Thymus (tissue), 11 donors: ENCODE data around the gene DZIP1. TPM values are rescaled to one million over a fixed set of nuclear protein-coding genes. Genes with fewer than 3 reads are reported as not detected.
A peak's percentile ranks its signal among the peaks of the same experiment; 100 is the strongest.
"Not testable (repeated sequence)": the region's sequence is repeated elsewhere in the genome, so short reads cannot be mapped to it uniquely, and the experiment has no call there.

ENCODE experiments used
- DNase-seq, 9 donors: peaks; one replicate each; pipeline ENCODE4 v3.0.0-alpha.2; 2013; ENCODE audit warnings: low spot score in 9 of 9, low read depth in 6 of 9, missing footprints in 1 of 9
- H3K27ac ChIP-seq, 2 donors: one replicate each; pipeline ENCODE4 v1.5.1; 2013; ENCODE audit warnings: control low read depth in 1 of 2, low read depth in 1 of 2, low read length in 1 of 2, mild to moderate bottlenecking in 1 of 2, moderate library complexity in 1 of 2
- H3K27me3 ChIP-seq, 2 donors: one replicate each; pipeline ENCODE4 v1.5.1; 2013; ENCODE audit warnings: low read length in 1 of 2; ENCODE audit not compliant: control insufficient read depth in 2 of 2, insufficient read depth in 1 of 2
- H3K36me3 ChIP-seq, 2 donors: one replicate each; pipeline ENCODE4 v1.5.1; 2013; ENCODE audit warnings: low read length in 1 of 2, mild to moderate bottlenecking in 1 of 2, moderate library complexity in 1 of 2; ENCODE audit not compliant: control insufficient read depth in 2 of 2, insufficient read depth in 2 of 2
- H3K4me1 ChIP-seq, 2 donors: one replicate each; pipeline ENCODE4 v1.5.1; 2013; ENCODE audit warnings: low read length in 2 of 2; ENCODE audit not compliant: control insufficient read depth in 2 of 2, insufficient read depth in 2 of 2
- H3K4me3 ChIP-seq, 2 donors: one replicate each; pipeline ENCODE4 v1.5.1; 2013; ENCODE audit warnings: low read length in 2 of 2, control low read depth in 1 of 2, mild to moderate bottlenecking in 1 of 2
- H3K9me3 ChIP-seq, 2 donors: one replicate each; pipeline ENCODE4 v1.5.1; 2013; ENCODE audit warnings: low read length in 1 of 2, mild to moderate bottlenecking in 1 of 2; ENCODE audit not compliant: control insufficient read depth in 2 of 2, insufficient read depth in 1 of 2
- WGBS: extraction: QIAGEN DNeasy Blood & Tissue Kit; methylation state at CpG from one replicate; pipeline ENCODE4 v1.1.7; 2013; 5-methylcytosine and 5-hydroxymethylcytosine counted together
- polyA plus RNA-seq: library from polyadenylated mRNA; stranded (reverse); fragments of 200-250 nt; gene quantifications from one replicate; pipeline ENCODE4 v1.2.3, GENCODE V29; 2013
- total RNA-seq: library from RNA; stranded (reverse); fragments of 120-200 nt; gene quantifications from one replicate; pipeline ENCODE4 v1.2.4, GENCODE V29; 2013
- donor health status: healthy.

Gene DZIP1
- total and polyA plus RNA-seq, 2 donors: 5.5 to 7.0 TPM

DNA sequence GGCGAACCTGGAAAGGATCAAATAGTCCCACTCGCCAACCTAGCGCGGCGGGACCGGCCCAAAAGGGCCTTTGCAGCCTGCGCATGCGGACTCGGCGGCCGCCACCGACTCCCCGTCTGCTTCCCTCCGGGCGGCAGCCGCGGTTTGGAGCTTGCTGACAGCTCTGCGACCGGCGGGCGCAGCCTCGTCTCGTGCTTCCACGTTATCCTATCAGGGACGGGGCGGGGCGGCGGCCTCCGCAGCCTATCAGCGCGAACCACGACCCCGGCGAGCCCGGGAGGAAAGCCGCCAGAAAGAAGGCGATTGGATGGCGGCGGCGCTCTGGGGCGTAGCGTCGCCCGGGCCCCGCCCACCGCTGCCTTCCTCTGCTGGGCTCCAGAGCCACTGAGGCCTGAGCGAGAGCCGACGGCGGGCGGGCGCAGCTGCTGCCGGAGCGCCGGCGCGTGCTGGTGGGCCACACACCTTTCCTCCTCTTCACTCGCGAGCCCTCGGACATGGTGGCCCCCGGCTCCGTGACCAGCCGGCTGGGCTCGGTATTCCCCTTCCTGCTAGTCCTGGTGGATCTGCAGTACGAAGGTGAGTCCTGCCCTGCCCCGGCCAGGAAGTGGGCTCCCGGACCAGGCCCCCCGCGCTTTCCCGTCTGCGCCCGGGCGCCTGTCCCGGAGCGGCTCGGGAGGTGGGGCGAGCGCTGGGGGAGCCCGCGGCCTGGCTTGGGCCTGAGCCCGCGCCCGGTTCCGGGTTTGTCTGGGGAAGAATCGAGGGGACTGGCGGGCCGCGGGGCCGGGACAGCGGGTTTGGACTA, 32.5 kb upstream of the DZIP1 start, which contains the start of gene DNAJC3:
Gene DNAJC3, plus strand, starts transcription at position 378 of the 802 bp plus-strand sequence. Its CDS starts 117 bp downstream, at position 495.
- WGBS: under 1% methylated on average over 90 of the region's 90 CpGs
- H3K4me1 ChIP-seq: peaks cover 0 to 5% of the 10 kb centered on the region in 2 donors

DNA sequence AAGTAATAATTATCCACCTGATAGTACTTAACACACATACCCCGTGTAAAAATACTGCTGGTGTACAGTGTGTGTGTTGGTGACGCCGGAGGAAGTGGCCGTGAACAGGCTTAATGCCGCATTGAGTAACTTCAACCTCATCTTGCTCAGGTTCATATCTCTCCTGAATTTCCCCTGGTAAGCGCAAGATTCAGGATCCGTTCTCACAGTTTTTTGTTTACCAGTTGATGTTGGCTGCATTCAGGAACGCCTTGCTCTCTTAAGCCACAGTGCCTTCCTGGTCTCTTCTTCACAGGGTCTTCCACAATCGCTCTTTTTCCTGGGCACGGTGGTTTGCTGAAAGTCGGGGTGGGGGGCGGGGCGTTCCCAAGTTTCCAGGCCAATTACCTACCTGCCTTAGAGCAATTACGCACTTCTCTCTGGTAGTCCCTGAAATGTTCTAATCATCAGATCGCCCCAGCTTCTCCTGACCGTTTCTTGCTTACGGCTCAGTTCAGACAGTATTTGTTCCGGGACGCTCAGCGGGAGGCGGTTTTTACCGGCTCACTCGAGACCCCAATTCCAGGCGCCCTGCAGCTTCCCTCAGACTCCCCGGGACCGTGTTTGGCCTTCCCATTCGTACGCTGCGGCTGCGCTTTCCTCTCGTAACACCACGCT, 31.7 kb upstream of the DZIP1 start:
- H3K4me1 ChIP-seq: peaks cover 0 to 5% of the 10 kb centered on the region in 2 donors
- DNase-seq: peak in 7 of 9 donors; percentile 11 to 54 (median 30)
- WGBS: under 1% methylated on average over 32 of the region's 32 CpGs
- H3K27me3 ChIP-seq: no peaks in the 10 kb centered on the region
- H3K4me3 ChIP-seq: peak overlapping the region; percentile 78 to 84
- no peaks in the 10 kb centered on the region for H3K36me3 ChIP-seq
- H3K9me3 ChIP-seq: peaks cover 2 to 7% of the 10 kb centered on the region in 2 donors
- peak overlapping the region; percentile 89 to 92 for H3K27ac ChIP-seq

More for the DNA sequence above, 32.5 kb upstream of the DZIP1 start, which contains the start of gene DNAJC3:
- H3K4me3 ChIP-seq: peak within 1 kb of the TSS; percentile 78 to 84
- H3K27me3 ChIP-seq: no peaks in the 10 kb centered on the region
- no peaks in the 10 kb centered on the region for H3K36me3 ChIP-seq
- H3K9me3 ChIP-seq: peaks cover under 1 to 2% of the 10 kb centered on the region in 2 donors
- H3K27ac ChIP-seq: peak within 1 kb of the TSS; percentile 89 to 92
- DNase-seq: peak; percentile 86 to 99 (median 96)

DNA sequence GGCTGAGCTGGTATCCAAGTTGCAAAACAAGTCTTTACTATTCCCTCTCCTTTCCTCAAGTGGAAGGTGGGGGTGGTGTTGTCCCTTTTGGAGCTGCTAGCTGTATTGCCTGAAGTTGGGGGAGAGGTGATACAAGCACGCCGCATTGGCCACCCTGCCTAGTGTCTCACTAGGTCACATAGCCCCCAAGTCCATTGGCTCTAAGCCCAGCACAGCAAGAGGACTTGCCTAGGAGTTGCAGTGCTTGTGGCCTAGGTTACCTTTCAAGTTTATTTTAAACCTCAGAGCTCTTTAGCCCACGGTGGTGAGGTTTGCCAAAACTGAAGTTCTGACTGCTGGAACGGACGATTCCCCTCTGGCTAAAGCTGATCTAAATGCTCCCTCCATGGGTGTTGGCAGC, 27.1 kb upstream of the DZIP1 start:
- Histone ChIP-seq H3K27me3 (no peaks in the 10 kb centered on the region), H3K9me3 (peaks cover 3 to 22% of the 10 kb centered on the region in 2 donors), H3K4me3 (no peak overlapping the region), H3K36me3 (no peaks in the 10 kb centered on the region), H3K27ac (no peak overlapping the region), H3K4me1 (no peaks in the 10 kb centered on the region)
- 97% methylated on average over 5 of the region's 5 CpGs for WGBS
- no peak for DNase-seq

DNA sequence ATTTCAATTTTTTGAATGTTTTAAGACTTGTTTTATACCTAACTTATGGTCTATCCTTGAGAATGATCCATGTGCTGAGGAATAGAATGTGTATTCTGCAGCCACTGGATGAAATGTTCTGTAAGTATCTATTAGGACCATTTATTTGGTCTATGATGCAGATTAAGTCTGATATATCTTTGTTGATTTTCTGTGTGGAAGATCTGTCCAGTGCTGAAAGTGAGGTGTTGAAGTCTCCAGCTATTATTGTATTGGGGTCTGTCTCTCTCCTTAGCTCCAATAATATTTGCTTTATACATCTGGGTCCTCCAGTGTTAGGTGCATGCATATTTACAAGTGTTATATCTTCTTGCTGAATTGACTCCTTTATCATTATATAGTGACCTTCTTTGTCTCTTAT, 22.7 kb upstream of the DZIP1 start:
- not testable (repeated sequence) for H3K27ac ChIP-seq, H3K4me1 ChIP-seq, H3K27me3 ChIP-seq, H3K4me3 ChIP-seq, H3K36me3 ChIP-seq, DNase-seq
- peaks cover 2 to 22% of the 10 kb centered on the region in 2 donors for H3K9me3 ChIP-seq

DNA sequence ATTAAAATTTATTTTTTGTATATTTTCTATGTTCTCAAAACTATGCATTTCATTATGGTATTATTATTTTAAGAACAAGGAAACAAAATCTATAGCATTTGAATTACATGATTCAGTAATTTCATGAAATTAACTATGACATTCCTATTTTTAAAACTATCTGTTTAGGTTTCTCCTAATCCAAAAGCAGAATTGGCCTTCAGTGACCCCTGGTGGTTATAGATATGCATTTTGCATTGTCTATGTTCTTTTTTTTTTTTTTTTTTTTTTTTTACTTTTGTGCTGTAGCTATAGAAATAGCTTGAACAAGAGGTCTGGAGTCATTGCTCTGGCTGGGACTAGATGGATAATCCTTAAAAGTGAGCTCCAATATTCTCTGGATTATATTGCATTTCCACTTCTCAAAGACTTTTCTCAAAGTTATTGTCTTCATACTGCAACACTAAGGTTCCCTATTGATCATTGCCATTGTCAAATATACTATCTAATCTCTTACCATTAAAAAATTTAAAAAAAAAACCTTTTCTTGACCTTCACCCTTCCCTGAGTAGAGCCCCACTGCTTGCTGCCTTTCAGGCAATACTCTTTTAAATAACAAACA, 16.6 kb upstream of the DZIP1 start:
- H3K4me3 ChIP-seq: no peak overlapping the region
- no peaks in the 10 kb centered on the region for H3K9me3 ChIP-seq
- no peaks in the 10 kb centered on the region for H3K4me1 ChIP-seq
- no peaks in the 10 kb centered on the region for H3K36me3 ChIP-seq
- H3K27me3 ChIP-seq: no peaks in the 10 kb centered on the region
- H3K27ac ChIP-seq: no peak overlapping the region
- DNase-seq: peak in 1 of 9 donors; percentile 54

DNA sequence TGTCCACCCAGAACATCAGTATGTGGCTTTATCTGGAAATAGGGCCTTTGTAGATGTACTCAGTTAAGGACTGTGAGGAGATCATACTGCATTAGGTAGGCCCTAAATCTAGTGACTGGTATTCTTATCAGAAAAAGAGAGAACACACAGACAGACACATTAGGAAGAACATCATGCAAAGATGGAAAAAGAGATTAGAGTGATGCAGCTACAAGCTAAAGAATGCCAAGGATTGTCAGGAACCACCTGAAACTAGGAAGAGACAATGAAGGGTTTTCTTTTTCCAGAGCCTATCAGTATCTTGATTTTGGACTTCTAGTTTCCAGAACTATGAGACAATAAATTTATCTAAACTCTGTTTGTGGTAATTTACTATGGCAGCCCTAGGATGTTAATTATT, 15.0 kb upstream of the DZIP1 start:
- no peaks in the 10 kb centered on the region for H3K36me3 ChIP-seq
- no peak overlapping the region for H3K4me3 ChIP-seq
- DNase-seq: no peak
- H3K27me3 ChIP-seq: no peaks in the 10 kb centered on the region
- H3K4me1 ChIP-seq: no peaks in the 10 kb centered on the region
- no peaks in the 10 kb centered on the region for H3K9me3 ChIP-seq
- no peak overlapping the region for H3K27ac ChIP-seq

DNA sequence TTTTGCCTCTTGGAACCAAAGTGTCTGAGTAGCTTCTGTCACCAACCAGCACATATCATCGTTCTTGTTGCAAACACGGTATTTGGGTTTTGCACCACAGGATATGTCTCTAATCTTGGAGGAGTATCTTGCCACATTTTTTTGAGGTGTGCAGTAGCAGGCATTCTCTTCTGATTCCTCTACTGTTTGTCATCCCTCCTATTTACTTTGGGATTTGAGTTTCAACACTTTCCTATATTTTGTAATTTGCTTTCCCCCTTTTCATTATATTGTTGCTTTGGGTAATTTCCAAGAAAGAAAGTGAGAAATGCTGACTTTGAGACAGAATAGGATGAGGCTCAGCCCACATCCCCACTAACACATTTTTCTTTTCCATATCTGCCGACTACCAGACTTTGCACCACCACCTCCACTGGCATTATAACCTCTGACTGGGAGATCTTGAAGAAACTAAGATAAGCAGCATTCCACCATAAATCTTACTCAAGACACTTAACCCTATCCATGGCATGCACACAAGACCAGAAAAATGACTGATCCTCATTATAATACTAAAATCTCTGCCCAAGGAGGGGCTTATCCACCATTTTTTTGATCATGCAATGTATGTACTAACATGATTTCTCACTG, 12.0 kb upstream of the DZIP1 start:
- no peak for DNase-seq
- no peaks in the 10 kb centered on the region for H3K9me3 ChIP-seq
- H3K27ac ChIP-seq: no peak overlapping the region
- 85% methylated on average over 3 of the region's 3 CpGs for WGBS
- H3K27me3 ChIP-seq: no peaks in the 10 kb centered on the region
- H3K4me1 ChIP-seq: no peaks in the 10 kb centered on the region
- H3K4me3 ChIP-seq: no peak overlapping the region
- no peaks in the 10 kb centered on the region for H3K36me3 ChIP-seq

DNA sequence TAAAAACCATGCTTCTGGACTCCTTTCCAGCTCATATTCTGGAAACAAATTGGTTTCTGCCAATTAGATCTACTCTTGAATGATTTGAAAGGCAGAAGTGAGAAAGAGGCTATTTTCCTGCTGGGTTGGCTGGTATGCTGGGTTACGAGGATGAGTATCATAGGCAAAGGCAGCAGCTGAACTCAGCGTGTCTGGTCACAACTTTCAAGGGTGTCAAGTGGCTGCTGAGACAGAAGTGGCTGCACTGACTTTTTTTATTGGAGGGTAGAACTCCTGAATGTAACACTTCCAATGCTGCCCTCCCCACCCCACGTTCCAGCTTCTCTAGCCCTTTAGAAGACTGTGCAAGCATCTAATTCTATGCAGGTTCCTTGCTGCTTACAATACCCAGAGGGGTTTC, 8.3 kb upstream of the DZIP1 start:
- no peak overlapping the region for H3K27ac ChIP-seq
- WGBS: 89% methylated on average over 3 of the region's 3 CpGs
- DNase-seq: no peak
- no peaks in the 10 kb centered on the region for H3K9me3 ChIP-seq
- no peaks in the 10 kb centered on the region for H3K27me3 ChIP-seq
- no peaks in the 10 kb centered on the region for H3K4me1 ChIP-seq
- H3K36me3 ChIP-seq: no peaks in the 10 kb centered on the region
- no peak overlapping the region for H3K4me3 ChIP-seq
